CD8-positive, alpha-beta memory T cell (primary cell): Measurements from ENCODE around the gene ART4. TPM values are rescaled to one million over a fixed set of nuclear protein-coding genes. Genes with fewer than 3 reads are reported as not detected.

Experiments used
- CTCF ChIA-PET: fragments of 350-600 bp; sonication (Branson Sonifier 250); formaldehyde crosslinking; loops from one replicate; lab custom pipeline; 2021; ENCODE audit warnings: antibody characterized with exemption; lab: Charles Lee
- POLR2A ChIA-PET: fragments of 350-600 bp; sonication (Branson Sonifier 250); formaldehyde crosslinking; loops from one replicate; lab custom pipeline; 2021; ENCODE audit warnings: antibody characterized with exemption; lab: Charles Lee
- DNase-seq, 5 donors: peaks; one replicate each; pipeline versions ENCODE4 v3.0.0 to v3.0.0-alpha.2; 2020 to 2022; ENCODE audit warnings: mixed read lengths in 1 of 5
- H3K27ac ChIP-seq: one replicate; pipeline ENCODE4 v1.7.0; 2013; ENCODE audit warnings: low read depth, mild to moderate bottlenecking, low read length, moderate library complexity
- H3K27me3 ChIP-seq: 2 replicates; pipeline ENCODE4 v1.7.0; 2013; ENCODE audit warnings: low read length, mild to moderate bottlenecking; ENCODE audit not compliant: insufficient read depth, poor library complexity, severe bottlenecking
- H3K36me3 ChIP-seq: 2 replicates; pipeline ENCODE4 v1.7.0; 2013; ENCODE audit warnings: mild to moderate bottlenecking, low read length, moderate library complexity; ENCODE audit not compliant: insufficient read depth
- H3K4me1 ChIP-seq: 2 replicates; pipeline ENCODE4 v1.7.0; 2013; ENCODE audit warnings: mild to moderate bottlenecking, low read length, moderate library complexity; ENCODE audit not compliant: insufficient read depth
- H3K4me3 ChIP-seq: 2 replicates; pipeline ENCODE4 v1.7.0; 2013; ENCODE audit warnings: mild to moderate bottlenecking, low read length
- H3K9me3 ChIP-seq: 2 replicates; pipeline ENCODE4 v1.7.0; 2013; ENCODE audit warnings: mild to moderate bottlenecking, low read length
- H3K27ac Mint-ChIP-seq, 8 donors: one replicate each; pipeline ENCODE4 v1.8.0; 2020 to 2021; ENCODE audit warnings: mixed read lengths in 8 of 8, mild to moderate bottlenecking in 6 of 8, inconsistent platforms in 3 of 8, moderate library complexity in 3 of 8
- H3K27me3 Mint-ChIP-seq, 2 donors: one replicate each; pipeline ENCODE4 v1.8.0; 2020 to 2021; ENCODE audit warnings: mixed read lengths in 2 of 2, mild to moderate bottlenecking in 1 of 2, moderate library complexity in 1 of 2
- H3K36me3 Mint-ChIP-seq, 3 donors: one replicate each; pipeline ENCODE4 v1.8.0; 2020 to 2021; ENCODE audit warnings: mixed read lengths in 3 of 3, inconsistent platforms in 1 of 3, mild to moderate bottlenecking in 1 of 3
- H3K4me1 Mint-ChIP-seq, 3 donors: one replicate each; pipeline ENCODE4 v1.8.0; 2020 to 2021; ENCODE audit warnings: mixed read lengths in 3 of 3, inconsistent platforms in 1 of 3, mild to moderate bottlenecking in 1 of 3
- H3K4me3 Mint-ChIP-seq, 7 donors: one replicate each; pipeline ENCODE4 v1.8.0; 2020 to 2021; ENCODE audit warnings: mixed read lengths in 7 of 7, mild to moderate bottlenecking in 6 of 7, moderate library complexity in 4 of 7, inconsistent platforms in 2 of 7
- H3K9me3 Mint-ChIP-seq, 5 donors: one replicate each; pipeline ENCODE4 v1.8.0; 2020 to 2022; ENCODE audit warnings: mixed read lengths in 5 of 5, mild to moderate bottlenecking in 3 of 5, moderate library complexity in 2 of 5, inconsistent platforms in 1 of 5
- polyA plus RNA-seq: library from polyadenylated mRNA; unstranded; fragments of 300-500 nt; fragmentation: Illumina TruSeq; gene quantifications from one replicate; pipeline ENCODE4 v1.2.3, GENCODE V29; 2021
- total RNA-seq, 2 experiments: library from RNA; stranded (reverse); gene quantifications; one replicate each; pipeline ENCODE4 v1.2.3, GENCODE V29; 2021

ART4 gene
- total and polyA plus RNA-seq, 3 experiments from 2014 or later = not detected

- Mint-ChIP-seq H3K27ac (peak overlapping the region in 1 of 8 donors; percentile 70), H3K9me3 (no peaks in the 10 kb centered on the region), H3K4me1 (no peaks in the 10 kb centered on the region), H3K36me3 (peaks cover 0 to 7% (median 0%) of the 10 kb centered on the region in 3 donors), H3K27me3 (peaks cover 6 to 64% of the 10 kb centered on the region in 2 donors), H3K4me3 (no peak overlapping the region)
- Histone ChIP-seq H3K27me3 (no peaks in the 10 kb centered on the region), H3K4me1 (no peaks in the 10 kb centered on the region), H3K27ac (no peak overlapping the region), H3K4me3 (no peak overlapping the region), H3K36me3 (no peaks in the 10 kb centered on the region), H3K9me3 (no peaks in the 10 kb centered on the region)
- ChIA-PET POLR2A (no interaction called here), CTCF (interaction anchor here (1.1 kb wide), 1 partner anchor 382 kb away, joined by 3 read pairs; the partner anchor contains the start of gene RERG)
- DNase-seq = no peak
Measured at GRCh38 chr12:14839262-14839661, 4.1 kb downstream of the ART4 start.

- H3K27ac ChIP-seq = no peak overlapping the region
- H3K4me3 Mint-ChIP-seq = no peak overlapping the region
- DNase-seq = no peak
- CTCF ChIA-PET = interaction anchor here (1.4 kb wide), 2 partner anchors 100 to 159 kb away, joined by 3 to 4 read pairs; no protein-coding TSS in a partner anchor
- no peaks in the 10 kb centered on the region for H3K4me1 Mint-ChIP-seq
- peaks cover 0 to 7% (median 0%) of the 10 kb centered on the region in 3 donors for H3K36me3 Mint-ChIP-seq
- H3K9me3 ChIP-seq = no peaks in the 10 kb centered on the region
- no peaks in the 10 kb centered on the region for H3K9me3 Mint-ChIP-seq
- H3K27ac Mint-ChIP-seq = no peak overlapping the region
- POLR2A ChIA-PET = no interaction called here
- no peaks in the 10 kb centered on the region for H3K36me3 ChIP-seq
- no peak overlapping the region for H3K4me3 ChIP-seq
- no peaks in the 10 kb centered on the region for H3K4me1 ChIP-seq
- H3K27me3 ChIP-seq = no peaks in the 10 kb centered on the region
- H3K27me3 Mint-ChIP-seq = peaks cover 6 to 74% of the 10 kb centered on the region in 2 donors
Measured at GRCh38 chr12:14836336-14837210, 6.8 kb downstream of the ART4 start.

- no peak overlapping the region for H3K4me3 Mint-ChIP-seq
- ChIA-PET POLR2A (no interaction called here), CTCF (no interaction called here)
- peaks cover 0 to 6% (median 0%) of the 10 kb centered on the region in 3 donors for H3K36me3 Mint-ChIP-seq
- DNase-seq = no peak
- peaks cover 9 to 65% of the 10 kb centered on the region in 2 donors for H3K27me3 Mint-ChIP-seq
- H3K9me3 Mint-ChIP-seq = no peaks in the 10 kb centered on the region
- H3K27ac Mint-ChIP-seq = no peak overlapping the region
- H3K4me3 ChIP-seq = no peak overlapping the region
- no peak overlapping the region for H3K27ac ChIP-seq
- H3K27me3 ChIP-seq = no peaks in the 10 kb centered on the region
- H3K4me1 Mint-ChIP-seq = no peaks in the 10 kb centered on the region
- no peaks in the 10 kb centered on the region for H3K4me1 ChIP-seq
- H3K36me3 ChIP-seq = no peaks in the 10 kb centered on the region
- no peaks in the 10 kb centered on the region for H3K9me3 ChIP-seq
Measured at GRCh38 chr12:14834509-14834908, 8.8 kb downstream of the ART4 start.

- Mint-ChIP-seq H3K9me3 (no peaks in the 10 kb centered on the region), H3K27ac (no peak overlapping the region), H3K4me3 (no peak overlapping the region), H3K36me3 (peaks cover 0 to under 1% (median 0%) of the 10 kb centered on the region in 3 donors), H3K4me1 (no peaks in the 10 kb centered on the region), H3K27me3 (peaks cover 4 to 59% of the 10 kb centered on the region in 2 donors)
- no peaks in the 10 kb centered on the region for H3K36me3 ChIP-seq
- H3K27ac ChIP-seq = no peak overlapping the region
- no peaks in the 10 kb centered on the region for H3K27me3 ChIP-seq
- H3K9me3 ChIP-seq = no peaks in the 10 kb centered on the region
- ChIA-PET POLR2A (no interaction called here), CTCF (no interaction called here)
- no peak for DNase-seq
- no peaks in the 10 kb centered on the region for H3K4me1 ChIP-seq
- H3K4me3 ChIP-seq = no peak overlapping the region
Measured at GRCh38 chr12:14833952-14834351, 9.4 kb downstream of the ART4 start.

GRCh38 chr12:14833336-14833735 is 10.0 kb downstream of the ART4 start:
- H3K27me3 ChIP-seq = no peaks in the 10 kb centered on the region
- Mint-ChIP-seq H3K4me3 (no peak overlapping the region), H3K27me3 (peaks cover 7 to 53% of the 10 kb centered on the region in 2 donors), H3K27ac (no peak overlapping the region), H3K9me3 (no peaks in the 10 kb centered on the region), H3K4me1 (no peaks in the 10 kb centered on the region), H3K36me3 (no peaks in the 10 kb centered on the region)
- no peak for DNase-seq
- ChIA-PET POLR2A (no interaction called here), CTCF (no interaction called here)
- no peak overlapping the region for H3K27ac ChIP-seq
- no peaks in the 10 kb centered on the region for H3K36me3 ChIP-seq
- no peaks in the 10 kb centered on the region for H3K9me3 ChIP-seq
- no peak overlapping the region for H3K4me3 ChIP-seq
- no peaks in the 10 kb centered on the region for H3K4me1 ChIP-seq

GRCh38 chr12:14828892-14829291 is 14.4 kb downstream of the ART4 start:
- no peak for DNase-seq
- no peaks in the 10 kb centered on the region for H3K36me3 Mint-ChIP-seq
- no peaks in the 10 kb centered on the region for H3K9me3 ChIP-seq
- H3K4me1 ChIP-seq = no peaks in the 10 kb centered on the region
- peaks cover 9 to 16% of the 10 kb centered on the region in 2 donors for H3K27me3 Mint-ChIP-seq
- no peaks in the 10 kb centered on the region for H3K4me1 Mint-ChIP-seq
- H3K4me3 ChIP-seq = no peak overlapping the region
- CTCF ChIA-PET = no interaction called here
- no peaks in the 10 kb centered on the region for H3K27me3 ChIP-seq
- no peak overlapping the region for H3K27ac Mint-ChIP-seq
- no peaks in the 10 kb centered on the region for H3K9me3 Mint-ChIP-seq
- no peak overlapping the region for H3K27ac ChIP-seq
- POLR2A ChIA-PET = no interaction called here
- no peak overlapping the region for H3K4me3 Mint-ChIP-seq
- H3K36me3 ChIP-seq = no peaks in the 10 kb centered on the region

- Mint-ChIP-seq H3K9me3 (no peaks in the 10 kb centered on the region), H3K36me3 (no peaks in the 10 kb centered on the region), H3K4me1 (no peaks in the 10 kb centered on the region), H3K4me3 (no peak overlapping the region), H3K27ac (no peak overlapping the region), H3K27me3 (peaks cover 9% of the 10 kb centered on the region in 2 donors)
- DNase-seq = no peak
- CTCF ChIA-PET = interaction anchor here (1.5 kb wide), 1 partner anchor 394 kb away, joined by 3 read pairs; the partner anchor contains the start of gene RERG
- H3K4me1 ChIP-seq = no peaks in the 10 kb centered on the region
- no peaks in the 10 kb centered on the region for H3K9me3 ChIP-seq
- POLR2A ChIA-PET = no interaction called here
- no peaks in the 10 kb centered on the region for H3K36me3 ChIP-seq
- H3K4me3 ChIP-seq = no peak overlapping the region
- no peak overlapping the region for H3K27ac ChIP-seq
- H3K27me3 ChIP-seq = no peaks in the 10 kb centered on the region
Measured at GRCh38 chr12:14827043-14827442, 16.3 kb downstream of the ART4 start.

GRCh38 chr12:14826491-14826890 is 16.8 kb downstream of the ART4 start:
- H3K27ac Mint-ChIP-seq = peak overlapping the region in 1 of 8 donors; percentile 25
- CTCF ChIA-PET = no interaction called here
- peaks cover 5 to 10% of the 10 kb centered on the region in 2 donors for H3K27me3 Mint-ChIP-seq
- no peaks in the 10 kb centered on the region for H3K9me3 Mint-ChIP-seq
- Histone ChIP-seq H3K36me3 (no peaks in the 10 kb centered on the region), H3K27me3 (no peaks in the 10 kb centered on the region), H3K4me1 (no peaks in the 10 kb centered on the region), H3K9me3 (no peaks in the 10 kb centered on the region), H3K4me3 (no peak overlapping the region), H3K27ac (no peak overlapping the region)
- peaks cover 0 to under 1% (median 0%) of the 10 kb centered on the region in 3 donors for H3K36me3 Mint-ChIP-seq
- no peak for DNase-seq
- POLR2A ChIA-PET = no interaction called here
- H3K4me3 Mint-ChIP-seq = no peak overlapping the region
- no peaks in the 10 kb centered on the region for H3K4me1 Mint-ChIP-seq
